Activated CD4-positive, alpha-beta T cell treated with anti-CD3 and anti-CD28 coated beads, Interleukin-2, Interleukin-6, amounts not matched to agents 100 ng/mL and 50 ng/mL, durations not matched to agents 16 hours and 8 hours (primary cell): ENCODE results near the gene CMC1.

Experiments used
- DNase-seq: peaks from one replicate; pipeline ENCODE4 v3.0.0-alpha.2; 2020

CMC1 gene

DNA sequence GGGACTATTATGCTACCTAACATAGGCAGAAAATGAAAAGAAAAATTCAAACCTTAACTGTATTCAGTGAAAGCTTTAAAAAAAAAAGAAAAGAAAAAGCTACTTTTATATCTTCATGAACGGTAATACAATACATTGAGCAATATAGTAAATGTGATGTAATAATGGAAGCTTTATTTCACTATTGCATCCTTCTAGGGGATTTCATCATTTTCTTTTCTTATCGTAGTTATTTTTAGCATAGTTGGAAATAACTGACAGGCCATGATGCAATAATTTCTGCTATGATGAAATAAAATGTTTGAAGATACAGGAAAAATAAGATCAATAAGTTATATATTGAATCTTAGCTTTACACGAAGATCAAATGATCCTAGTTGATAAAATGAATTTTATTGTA is 66.8 kb downstream of the CMC1 start:
- DNase-seq, result no peak

DNA sequence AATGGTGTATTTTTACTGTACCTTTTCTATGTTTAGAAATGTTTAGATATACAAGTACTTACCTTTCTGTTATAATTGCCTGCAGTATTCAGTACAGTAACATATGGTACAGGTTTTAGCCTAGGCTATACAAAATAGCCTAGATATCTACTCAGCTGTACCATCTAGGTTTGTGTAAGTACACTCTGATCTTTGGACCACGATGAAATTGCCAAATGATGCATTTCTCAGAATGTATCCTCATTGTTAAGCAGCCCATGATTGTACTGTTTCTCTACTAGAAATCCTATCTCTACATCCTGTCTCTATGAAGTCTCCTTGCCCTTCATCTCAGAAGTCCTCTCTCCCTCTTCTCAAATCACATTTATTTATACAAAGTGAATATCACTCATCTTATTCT is 74.3 kb downstream of the CMC1 start:
- DNase-seq, result no peak

GRCh38 chr3:28316226-28316625 is 74.8 kb downstream of the CMC1 start:
- no peak for DNase-seq

DNA sequence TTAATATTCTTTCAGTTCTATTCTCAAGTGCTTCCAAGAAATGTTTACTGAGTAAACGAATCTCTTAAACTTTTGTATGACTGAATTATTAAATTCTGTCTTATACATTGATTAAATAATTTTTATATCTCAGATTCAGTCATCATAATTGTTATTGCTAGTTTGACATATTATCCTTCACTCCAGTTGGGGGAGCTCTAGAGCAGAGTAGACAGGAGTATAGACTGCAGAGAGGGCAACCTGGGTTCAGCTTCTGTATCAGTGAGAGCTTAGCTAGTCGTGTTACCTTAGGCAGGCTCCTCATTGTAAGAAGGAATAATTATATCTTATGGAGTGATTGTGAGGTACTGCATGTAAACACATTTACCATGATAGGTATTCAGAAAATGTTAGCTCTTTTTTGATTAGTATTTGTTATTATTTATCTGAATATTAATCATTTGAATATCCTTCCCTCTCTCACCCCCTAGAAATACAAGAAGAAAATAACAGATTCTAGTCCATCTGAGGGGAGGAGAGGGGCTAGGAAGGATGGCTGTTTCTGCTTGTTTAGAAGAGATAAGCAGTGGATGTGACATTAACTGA is 76.1 kb downstream of the CMC1 start:
- DNase-seq, result peak; percentile 75

- DNase-seq, result no peak
Measured at GRCh38 chr3:28320981-28321380, 79.6 kb downstream of the CMC1 start.

GRCh38 chr3:28322464-28322863 is 81.0 kb downstream of the CMC1 start:
- no peak for DNase-seq

DNA sequence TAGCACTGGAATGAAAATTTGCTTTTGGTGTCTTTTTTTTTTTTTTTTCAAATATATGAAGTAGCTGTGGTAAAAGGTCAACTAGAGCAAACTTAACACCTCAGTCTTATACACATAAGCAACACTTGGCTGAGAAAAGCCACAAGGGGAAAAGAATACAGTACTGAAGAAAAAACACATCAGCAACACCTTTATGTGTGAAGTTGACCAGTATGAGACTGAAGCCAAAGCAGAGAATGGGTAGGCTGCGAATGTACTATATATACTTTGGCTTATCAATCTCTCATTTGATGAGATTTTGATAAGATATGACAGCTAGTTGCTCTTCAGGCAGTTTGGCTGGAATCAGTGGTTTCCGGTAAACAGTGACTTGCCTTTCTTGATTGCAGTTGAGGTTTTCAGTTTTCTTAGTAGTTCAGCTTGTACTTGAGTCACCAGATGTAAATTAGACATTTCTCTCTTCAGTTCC is 85.1 kb downstream of the CMC1 start:
- peak; percentile 86 for DNase-seq

DNA sequence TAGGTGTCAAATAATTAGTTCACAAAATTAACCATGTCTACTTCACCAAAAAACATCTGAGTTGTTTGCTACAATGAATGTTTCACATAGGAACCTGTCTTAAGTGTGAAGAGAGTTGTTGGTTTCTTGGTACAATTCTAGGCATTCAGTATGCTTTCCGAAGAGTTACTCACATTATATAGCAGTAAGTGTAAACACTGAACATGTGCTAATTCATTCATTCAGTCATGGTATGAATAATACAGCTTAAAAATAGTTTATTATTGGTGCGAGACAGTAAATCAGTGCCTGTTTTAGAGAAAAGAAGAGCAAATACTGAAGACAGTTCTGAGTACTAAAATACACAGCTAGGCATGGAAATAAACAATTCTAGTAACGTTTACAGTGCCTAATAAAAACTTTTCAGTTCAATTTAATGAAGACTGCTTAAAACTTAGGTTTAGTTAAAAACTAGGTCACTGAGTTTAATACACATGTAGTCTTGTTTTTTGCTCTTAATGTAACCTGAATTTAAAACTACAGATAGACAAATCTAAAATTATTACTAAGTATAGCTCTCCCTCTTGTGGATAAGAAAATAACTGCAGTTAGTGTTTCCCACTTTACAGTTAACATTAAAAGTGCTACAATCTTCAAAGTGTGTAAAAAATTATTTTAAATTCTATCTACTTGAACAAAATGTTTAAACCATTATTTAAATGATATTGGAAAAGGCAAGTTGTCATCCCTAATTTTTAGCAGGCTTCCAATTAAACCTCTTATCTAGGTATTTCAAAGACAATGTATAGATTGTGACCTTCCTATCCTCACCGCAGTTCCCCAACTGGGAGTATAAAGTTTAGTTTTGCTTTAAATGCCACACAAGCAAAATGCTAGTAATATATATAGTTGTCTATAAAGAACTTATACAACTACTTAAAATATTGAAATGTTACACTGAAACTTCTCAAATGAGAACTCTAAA is 87.1 kb downstream of the CMC1 start:
- DNase-seq, result peak; percentile 46

- DNase-seq, result no peak
Measured at GRCh38 chr3:28334552-28334951, 93.1 kb downstream of the CMC1 start.

- DNase-seq, result no peak
Measured at GRCh38 chr3:28335246-28335645, 93.8 kb downstream of the CMC1 start.

DNA sequence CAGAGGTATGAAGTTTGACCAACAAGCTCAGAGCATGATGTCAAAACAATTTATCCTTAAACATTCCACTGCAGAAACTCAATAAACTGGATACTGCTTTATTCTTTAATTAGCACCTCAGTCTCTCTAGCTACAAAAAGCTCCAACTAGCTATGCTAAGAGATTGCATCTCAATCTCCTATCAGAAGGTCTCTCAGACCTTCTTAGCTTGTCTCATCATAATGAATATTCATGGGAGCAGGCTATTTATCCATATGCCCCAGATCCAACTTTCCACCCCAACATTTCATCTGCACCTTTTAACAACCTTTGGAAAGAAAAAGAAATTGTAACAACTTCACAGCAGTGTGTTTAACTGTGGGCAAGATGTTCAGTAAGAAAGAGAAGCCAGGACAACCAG is 95.8 kb downstream of the CMC1 start:
- DNase-seq, result no peak

- no peak for DNase-seq
Measured at GRCh38 chr3:28343144-28343543, 101.7 kb downstream of the CMC1 start.

- DNase-seq, result no peak
Measured at GRCh38 chr3:28345690-28346089, 104.3 kb downstream of the CMC1 start.

GRCh38 chr3:28347374-28348264 is 106.2 kb downstream of the CMC1 start:
- no peak for DNase-seq

DNA sequence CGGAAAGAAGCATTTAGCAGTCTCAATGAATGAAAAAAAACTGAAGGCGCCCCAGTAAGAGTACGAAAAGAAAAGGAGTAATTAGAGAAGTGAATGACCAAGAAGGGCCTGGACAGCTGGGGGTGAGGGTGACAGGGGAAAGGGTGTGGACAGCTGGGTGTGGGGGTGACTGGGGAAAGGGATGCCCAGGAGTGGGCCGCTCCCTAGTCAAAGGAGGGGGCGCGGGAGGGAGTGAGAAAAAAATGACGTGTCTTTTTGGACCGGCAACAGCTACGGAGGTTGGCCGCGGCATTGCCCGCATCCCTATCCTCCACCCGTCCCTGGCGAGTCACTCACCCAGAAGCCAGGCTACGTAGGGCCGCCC is 106.8 kb downstream of the CMC1 start:
- DNase-seq, result no peak

- peak; percentile 94 for DNase-seq
Measured at GRCh38 chr3:28348629-28349468, 107.4 kb downstream of the CMC1 start, which contains the start of the genes AZI2 and ZCWPW2. AZI2 (minus strand) TSS chr3:28348824; CDS start chr3:28340617, 8,207 bp downstream. ZCWPW2 (plus strand) TSS chr3:28348721; CDS start chr3:28413069, 64,348 bp downstream.

GRCh38 chr3:28349469-28350000 is 108.1 kb downstream of the CMC1 start:
- no peak for DNase-seq
